ENCODE results near the gene ACAD8. TPM values are rescaled to one million over a fixed set of nuclear protein-coding genes. Genes with fewer than 3 reads are reported as not detected.

ACAD8 gene
- total RNA-seq, 1 donor from 2014 or later, result 17.9 TPM

DNA sequence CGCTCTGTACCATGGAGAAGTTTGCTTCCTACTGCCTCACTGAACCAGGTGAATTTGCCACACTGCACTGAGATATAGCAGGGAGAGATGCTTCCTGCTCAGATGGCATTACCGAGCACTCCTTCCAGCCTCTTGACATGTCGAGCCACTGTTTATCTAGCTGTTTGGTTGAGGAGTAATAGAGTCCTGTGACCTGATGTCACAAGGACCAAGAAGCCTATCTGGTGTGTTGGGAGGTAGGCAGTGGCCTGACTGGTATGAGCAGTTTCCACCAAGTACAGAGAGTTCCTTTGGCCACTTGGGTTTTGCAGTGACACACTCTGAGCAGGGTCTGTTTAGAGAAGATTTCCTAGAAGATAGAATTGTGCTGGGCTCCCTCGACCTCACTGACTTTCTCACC is 5.2 kb downstream of the ACAD8 start:
- TF ChIP-seq, protein P1, sequence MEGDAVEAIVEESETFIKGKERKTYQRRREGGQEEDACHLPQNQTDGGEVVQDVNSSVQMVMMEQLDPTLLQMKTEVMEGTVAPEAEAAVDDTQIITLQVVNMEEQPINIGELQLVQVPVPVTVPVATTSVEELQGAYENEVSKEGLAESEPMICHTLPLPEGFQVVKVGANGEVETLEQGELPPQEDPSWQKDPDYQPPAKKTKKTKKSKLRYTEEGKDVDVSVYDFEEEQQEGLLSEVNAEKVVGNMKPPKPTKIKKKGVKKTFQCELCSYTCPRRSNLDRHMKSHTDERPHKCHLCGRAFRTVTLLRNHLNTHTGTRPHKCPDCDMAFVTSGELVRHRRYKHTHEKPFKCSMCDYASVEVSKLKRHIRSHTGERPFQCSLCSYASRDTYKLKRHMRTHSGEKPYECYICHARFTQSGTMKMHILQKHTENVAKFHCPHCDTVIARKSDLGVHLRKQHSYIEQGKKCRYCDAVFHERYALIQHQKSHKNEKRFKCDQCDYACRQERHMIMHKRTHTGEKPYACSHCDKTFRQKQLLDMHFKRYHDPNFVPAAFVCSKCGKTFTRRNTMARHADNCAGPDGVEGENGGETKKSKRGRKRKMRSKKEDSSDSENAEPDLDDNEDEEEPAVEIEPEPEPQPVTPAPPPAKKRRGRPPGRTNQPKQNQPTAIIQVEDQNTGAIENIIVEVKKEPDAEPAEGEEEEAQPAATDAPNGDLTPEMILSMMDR (IDR thresholded peaks at IDR 0.05; ENCODE audit: insufficient read depth, low read length, severe bottlenecking), result no peak
- peaks cover 19% of the 10 kb centered on the region for H3K36me3 ChIP-seq (ENCODE audit: control insufficient read depth, insufficient read depth, low read length)
- no peaks in the 10 kb centered on the region for H3K27me3 ChIP-seq (ENCODE audit: control insufficient read depth, insufficient read depth, low read length)
- no peak overlapping the region for H3K4me3 ChIP-seq (ENCODE audit: low read depth, low read length)
- DNase-seq (ENCODE audit: low read depth) (no peak), FAIRE-seq (no peak)

DNA sequence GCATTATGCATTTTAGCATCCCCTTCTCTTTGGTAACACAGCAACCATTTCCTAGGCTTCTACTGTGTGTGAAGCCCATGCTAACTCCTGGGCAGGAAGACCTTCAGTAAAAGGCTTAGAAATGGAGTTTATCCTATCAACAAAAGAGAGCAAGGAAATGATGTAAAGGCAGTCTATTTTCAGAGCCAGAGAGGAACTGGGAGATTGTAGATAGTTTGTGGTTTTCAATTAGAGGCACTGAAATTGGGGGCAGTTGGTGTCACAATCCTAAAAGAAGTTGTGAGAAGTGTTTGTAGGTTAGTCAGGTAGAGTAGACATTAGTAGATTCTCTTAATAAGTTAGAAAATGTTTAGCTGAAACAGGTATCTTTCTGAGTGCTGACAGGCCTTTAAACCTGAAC is 7.1 kb downstream of the ACAD8 start:
- no peak for FAIRE-seq
- peaks cover 19% of the 10 kb centered on the region for H3K36me3 ChIP-seq (ENCODE audit: control insufficient read depth, insufficient read depth, low read length)
- H3K27me3 ChIP-seq (ENCODE audit: control insufficient read depth, insufficient read depth, low read length), result no peaks in the 10 kb centered on the region
- H3K4me3 ChIP-seq (ENCODE audit: low read depth, low read length), result no peak overlapping the region
- DNase-seq (ENCODE audit: low read depth), result no peak
- TF ChIP-seq, protein P1 (IDR thresholded peaks at IDR 0.05; ENCODE audit: insufficient read depth, low read length, severe bottlenecking), result no peak

DNA sequence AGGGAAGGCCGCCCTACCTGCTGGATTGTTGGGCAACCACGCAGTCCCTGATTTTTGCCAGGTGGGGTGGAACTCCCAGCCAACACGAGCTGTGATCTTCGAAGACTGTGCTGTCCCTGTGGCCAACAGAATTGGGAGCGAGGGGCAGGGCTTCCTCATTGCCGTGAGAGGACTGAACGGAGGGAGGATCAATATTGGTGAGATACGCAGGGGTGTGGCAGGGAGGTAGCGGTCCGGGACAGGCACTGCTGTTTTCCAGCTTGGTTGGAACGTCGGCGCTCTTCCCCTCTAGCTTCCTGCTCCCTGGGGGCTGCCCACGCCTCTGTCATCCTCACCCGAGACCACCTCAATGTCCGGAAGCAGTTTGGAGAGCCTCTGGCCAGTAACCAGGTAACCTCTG is 7.6 kb downstream of the ACAD8 start:
- Histone ChIP-seq H3K4me3 (ENCODE audit: low read depth, low read length) (no peak overlapping the region), H3K36me3 (ENCODE audit: control insufficient read depth, insufficient read depth, low read length) (peaks cover 19% of the 10 kb centered on the region), H3K27me3 (ENCODE audit: control insufficient read depth, insufficient read depth, low read length) (no peaks in the 10 kb centered on the region)
- FAIRE-seq, result no peak
- no peak for DNase-seq (ENCODE audit: low read depth)
- TF ChIP-seq, protein P1 (IDR thresholded peaks at IDR 0.05; ENCODE audit: insufficient read depth, low read length, severe bottlenecking), result no peak

DNA sequence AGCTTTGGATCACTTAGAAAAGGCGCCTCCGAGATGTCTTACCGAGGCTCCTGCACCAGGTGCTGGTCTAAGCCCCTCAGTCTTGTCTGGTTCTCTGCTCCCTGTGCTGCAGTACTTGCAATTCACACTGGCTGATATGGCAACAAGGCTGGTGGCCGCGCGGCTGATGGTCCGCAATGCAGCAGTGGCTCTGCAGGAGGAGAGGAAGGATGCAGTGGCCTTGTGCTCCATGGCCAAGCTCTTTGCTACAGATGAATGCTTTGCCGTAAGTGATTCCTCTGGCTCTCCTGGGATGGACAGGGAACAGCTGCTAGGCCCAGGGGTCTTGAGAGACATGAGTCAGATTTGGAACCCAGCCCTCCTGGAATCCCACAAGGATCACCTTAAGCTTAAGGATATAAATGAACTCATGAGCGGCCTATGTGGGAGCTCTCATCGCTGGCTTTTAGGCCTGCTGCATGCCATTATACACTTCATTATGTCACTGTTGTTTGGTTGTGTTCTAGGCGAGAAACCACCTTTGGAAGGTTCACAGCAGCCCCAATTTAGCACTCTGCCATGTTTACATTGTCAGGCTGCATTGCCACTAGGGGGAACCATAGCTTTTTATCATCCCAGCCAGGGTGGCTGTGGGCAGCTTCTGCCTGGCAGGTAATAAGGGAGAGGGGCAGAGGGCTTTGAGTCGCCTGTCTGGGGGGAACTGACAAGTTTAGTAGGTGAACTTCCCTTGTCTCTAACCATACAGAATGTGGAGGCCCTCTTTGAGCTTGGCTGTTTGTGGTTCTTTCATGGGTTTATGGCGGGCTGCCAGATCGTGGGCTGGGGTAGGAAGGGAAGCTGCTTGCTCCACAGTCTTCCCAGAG is 8.5 kb downstream of the ACAD8 start:
- no peak overlapping the region for H3K4me3 ChIP-seq (ENCODE audit: low read depth, low read length)
- no peaks in the 10 kb centered on the region for H3K27me3 ChIP-seq (ENCODE audit: control insufficient read depth, insufficient read depth, low read length)
- TF ChIP-seq, protein P1 (IDR thresholded peaks at IDR 0.05; ENCODE audit: insufficient read depth, low read length, severe bottlenecking), result peak; percentile 83
- DNase-seq (ENCODE audit: low read depth), result peak; percentile 32
- peaks cover 16% of the 10 kb centered on the region for H3K36me3 ChIP-seq (ENCODE audit: control insufficient read depth, insufficient read depth, low read length)
- no peak for FAIRE-seq

DNA sequence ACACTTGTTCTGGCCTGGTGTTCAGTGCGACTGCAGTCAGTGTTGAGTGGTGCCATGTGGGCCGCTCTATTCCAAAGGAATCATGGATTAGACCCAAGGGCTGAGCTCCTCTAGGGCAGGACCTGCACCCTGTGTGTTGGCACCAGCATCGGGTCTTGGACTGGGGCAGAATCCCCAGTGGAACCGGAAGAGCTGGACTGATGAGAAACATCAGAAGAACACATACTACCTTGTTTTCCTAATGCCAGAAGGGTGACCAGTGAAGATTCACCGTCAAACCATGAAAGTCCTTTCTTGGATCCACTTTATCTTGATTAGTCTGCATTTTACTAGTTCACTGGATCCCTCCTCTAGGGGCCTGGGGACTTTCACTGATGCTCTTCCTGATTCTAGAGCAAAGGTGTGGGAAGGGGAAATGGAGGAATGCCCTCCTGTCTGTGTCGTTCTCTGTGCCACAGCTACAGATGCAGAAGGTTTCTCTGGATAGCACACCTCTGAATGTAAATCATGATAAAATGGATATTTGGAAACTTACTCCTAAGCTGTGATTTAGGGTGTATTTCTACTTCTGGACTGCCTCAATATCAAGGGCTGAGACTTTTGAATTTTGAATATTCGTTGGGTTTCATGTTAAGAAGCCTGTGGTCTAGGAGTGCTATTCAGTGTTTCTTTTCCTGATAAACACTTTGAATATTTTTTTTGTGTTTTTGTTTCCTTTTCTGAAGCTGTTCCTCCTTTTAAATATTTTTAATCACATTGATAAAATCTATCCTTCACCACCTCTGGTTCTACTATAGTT is 11.8 kb downstream of the ACAD8 start:
- H3K27me3 ChIP-seq (ENCODE audit: control insufficient read depth, insufficient read depth, low read length), result no peaks in the 10 kb centered on the region
- TF ChIP-seq, protein P1 (IDR thresholded peaks at IDR 0.05; ENCODE audit: insufficient read depth, low read length, severe bottlenecking), result no peak
- DNase-seq (ENCODE audit: low read depth) (no peak), FAIRE-seq (peak; percentile 13)
- no peak overlapping the region for H3K4me3 ChIP-seq (ENCODE audit: low read depth, low read length)
- peaks cover 9% of the 10 kb centered on the region for H3K36me3 ChIP-seq (ENCODE audit: control insufficient read depth, insufficient read depth, low read length)
